NOMO-1 (cell line): ENCODE measurements around the gene EME1.
"Not testable (repeated sequence)": the region's sequence is repeated elsewhere in the genome, so short reads cannot be mapped to it uniquely, and the experiment has no call there.

Experiments used
- DNase-seq, 2 experiments: peaks; one replicate each; lab custom pipeline; 2025; ENCODE audit not compliant: unreplicated experiment in 2 of 2; lab: John Stamatoyannopoulos, UW

Gene EME1

GRCh38 chr17:50386510-50386909 is 13.5 kb downstream of the EME1 start:
- DNase-seq: no peak

- DNase-seq: no peak
Measured at GRCh38 chr17:50388728-50389127, 15.7 kb downstream of the EME1 start.

- DNase-seq: no peak
Measured at GRCh38 chr17:50389534-50389933, 16.5 kb downstream of the EME1 start.

- DNase-seq: no peak
Measured at GRCh38 chr17:50392621-50393020, 19.6 kb downstream of the EME1 start.

- no peak for DNase-seq
Measured at GRCh38 chr17:50393700-50394099, 20.7 kb downstream of the EME1 start.

GRCh38 chr17:50394711-50395110 is 21.7 kb downstream of the EME1 start:
- DNase-seq: no peak

- peak; percentile 4 to 38 for DNase-seq
Measured at GRCh38 chr17:50396261-50397110, 23.5 kb downstream of the EME1 start.

GRCh38 chr17:50397111-50397918 is 24.3 kb downstream of the EME1 start, which contains the start of gene LRRC59:
Gene LRRC59, minus strand, starts transcription at chr17:50397523. Its CDS starts 206 bp downstream, at chr17:50397317.
- DNase-seq: peak; percentile 75 to 85

- DNase-seq: no peak
Measured at GRCh38 chr17:50397919-50398285, 24.9 kb downstream of the EME1 start.

GRCh38 chr17:50398672-50399071 is 25.6 kb downstream of the EME1 start:
- not testable (repeated sequence) for DNase-seq

GRCh38 chr17:50399591-50399990 is 26.6 kb downstream of the EME1 start:
- DNase-seq: not testable (repeated sequence)

GRCh38 chr17:50405351-50405750 is 32.3 kb downstream of the EME1 start:
- DNase-seq: not testable (repeated sequence)

- DNase-seq: no peak
Measured at GRCh38 chr17:50406578-50406977, 33.5 kb downstream of the EME1 start.

GRCh38 chr17:50407921-50408320 is 34.9 kb downstream of the EME1 start:
- DNase-seq: no peak

GRCh38 chr17:50412188-50412732 is 39.2 kb downstream of the EME1 start:
- DNase-seq: no peak

GRCh38 chr17:50414808-50415207 is 41.8 kb downstream of the EME1 start:
- no peak for DNase-seq

GRCh38 chr17:50419577-50419976 is 46.5 kb downstream of the EME1 start:
- DNase-seq: not testable (repeated sequence)

GRCh38 chr17:50420419-50421112 is 47.5 kb downstream of the EME1 start:
- DNase-seq: peak; percentile 50 to 77

- peak; percentile 4 to 70 for DNase-seq
Measured at GRCh38 chr17:50421308-50422051, 48.5 kb downstream of the EME1 start.

GRCh38 chr17:50422738-50423137 is 49.7 kb downstream of the EME1 start:
- DNase-seq: no peak
